Uterus (tissue), 4 donors: ENCODE results near the gene GPR161. TPM values are rescaled to one million over a fixed set of nuclear protein-coding genes. Genes with fewer than 3 reads are reported as not detected.
A peak's percentile ranks its signal among the peaks of the same experiment; 100 is the strongest.
"Not testable (repeated sequence)": the region's sequence is repeated elsewhere in the genome, so short reads cannot be mapped to it uniquely, and the experiment has no call there.

Experiments used
- DNase-seq, 2 donors: peaks; one replicate each; pipeline ENCODE4 v3.0.0-alpha.2; 2019 to 2020
- H3K27ac ChIP-seq, 2 donors: fragments of 200-600 bp; sonication (generic); 1 replicate in 1 of 2; 2 replicates in 1 of 2; pipeline ENCODE4 v1.5.1; 2016 to 2018
- H3K27me3 ChIP-seq, 2 donors: fragments of 200-600 bp; sonication (generic); one replicate each; pipeline ENCODE4 v1.5.1; 2018 to 2019; ENCODE audit warnings: control low read depth in 1 of 2
- H3K36me3 ChIP-seq, 2 donors: fragments of 200-600 bp; sonication (generic); one replicate each; pipeline ENCODE4 v1.5.1; 2019; ENCODE audit warnings: control low read depth in 1 of 2
- H3K4me1 ChIP-seq, 2 donors: fragments of 200-600 bp; sonication (generic); one replicate each; pipeline ENCODE4 v1.5.1; 2018 to 2019; ENCODE audit warnings: control low read depth in 1 of 2
- H3K4me3 ChIP-seq, 2 donors: fragments of 200-600 bp; sonication (generic); 1 replicate in 1 of 2; 2 replicates in 1 of 2; pipeline ENCODE4 v1.5.1; 2018 to 2019; ENCODE audit warnings: mild to moderate bottlenecking in 1 of 2
- H3K9me3 ChIP-seq, 2 donors: fragments of 200-600 bp; sonication (generic); one replicate each; pipeline ENCODE4 v1.5.1; 2019; ENCODE audit warnings: control low read depth in 1 of 2
- CTCF ChIP-seq, 4 experiments: fragments of 200-600 bp in 2 of 4; fragments of 450-650 bp in 2 of 4; sonication (generic) in 2 of 4; IDR thresholded peaks; one replicate each; pipeline ENCODE4 v1.5.1; 2016 to 2019; ENCODE audit warnings: antibody characterized with exemption in 4 of 4, mild to moderate bottlenecking in 2 of 4, moderate library complexity in 1 of 4
- POLR2A ChIP-seq, 2 donors: fragments of 450-650 bp; IDR thresholded peaks; one replicate each; pipeline ENCODE4 v1.6.1; 2016; ENCODE audit warnings: antibody characterized with exemption in 2 of 2, mild to moderate bottlenecking in 1 of 2, moderate library complexity in 1 of 2
- intact Hi-C: fragments of 100-400 bp; cut with DNase I; formaldehyde crosslinking; loops from one replicate; pipeline ENCODE4 v1.15.1; 2023; ENCODE audit warnings: low total_unique reads
- total RNA-seq, 4 donors: library from RNA; depleted of rRNA in 3 of 4; stranded (reverse); fragments of >200 nt in 3 of 4; gene quantifications; one replicate each; pipeline versions ENCODE4 v1.1.0 to v1.2.4, GENCODE V29; 2014 to 2023
- donor health status: DM: yes; HTN: yes; CAD: no.

The GPR161 gene
- 10 to 100 TPM in 3 of 4 donors, 1 to 10 TPM in 1; 9.7 to 45.5 (median 37.6) TPM for total RNA-seq

DNA sequence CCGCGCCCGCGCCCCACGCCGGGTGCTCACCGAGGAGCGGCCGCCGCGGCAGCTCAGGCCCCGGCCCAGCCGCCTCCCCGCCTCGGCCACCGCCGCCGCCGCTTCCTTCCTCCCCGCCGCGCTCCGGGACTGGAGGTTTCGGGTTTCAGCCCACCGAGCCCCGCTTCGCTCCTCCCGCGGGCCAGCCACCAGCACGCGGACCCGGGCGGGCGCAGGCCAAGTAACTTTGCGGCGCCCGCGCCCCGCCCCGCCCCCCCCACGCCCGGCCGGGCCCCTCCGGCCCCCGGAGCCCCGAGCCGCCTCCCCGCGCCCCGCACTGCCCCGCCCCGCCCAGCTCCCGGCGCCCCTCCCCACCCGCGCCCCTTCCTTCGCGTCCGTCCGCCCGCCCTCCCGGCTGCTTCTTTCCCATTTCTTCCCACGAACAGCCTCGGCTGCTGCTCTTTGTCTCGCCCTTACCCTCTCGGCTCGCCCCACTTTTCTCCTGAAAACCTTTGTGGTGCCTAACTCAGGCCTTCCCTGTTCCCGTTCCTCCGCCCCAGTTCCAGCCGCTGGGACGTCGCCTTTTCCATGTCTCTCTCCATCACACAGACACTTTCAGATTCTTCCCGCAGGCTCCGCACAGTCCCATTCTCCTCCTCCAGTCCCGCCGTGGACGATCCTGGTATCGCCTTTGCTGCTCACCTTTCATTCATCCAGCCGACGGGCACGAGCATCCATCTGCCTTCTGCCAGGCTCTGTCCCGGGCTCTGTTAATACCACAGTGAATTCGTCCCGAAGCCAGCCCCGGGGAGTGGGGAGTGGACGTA, at the start of gene GPR161:
GPR161 (minus strand) TSS at position 222 of the 806 bp plus-strand sequence. CDS start 32,080 bp downstream, outside the sequence.
- no peaks in the 10 kb centered on the region for H3K27me3 ChIP-seq
- peak; percentile 70 to 73 for DNase-seq
- intact Hi-C loops, result loop anchor here (10.0 kb wide), 1 partner anchor 52 kb away; no protein-coding TSS in a partner anchor

DNA sequence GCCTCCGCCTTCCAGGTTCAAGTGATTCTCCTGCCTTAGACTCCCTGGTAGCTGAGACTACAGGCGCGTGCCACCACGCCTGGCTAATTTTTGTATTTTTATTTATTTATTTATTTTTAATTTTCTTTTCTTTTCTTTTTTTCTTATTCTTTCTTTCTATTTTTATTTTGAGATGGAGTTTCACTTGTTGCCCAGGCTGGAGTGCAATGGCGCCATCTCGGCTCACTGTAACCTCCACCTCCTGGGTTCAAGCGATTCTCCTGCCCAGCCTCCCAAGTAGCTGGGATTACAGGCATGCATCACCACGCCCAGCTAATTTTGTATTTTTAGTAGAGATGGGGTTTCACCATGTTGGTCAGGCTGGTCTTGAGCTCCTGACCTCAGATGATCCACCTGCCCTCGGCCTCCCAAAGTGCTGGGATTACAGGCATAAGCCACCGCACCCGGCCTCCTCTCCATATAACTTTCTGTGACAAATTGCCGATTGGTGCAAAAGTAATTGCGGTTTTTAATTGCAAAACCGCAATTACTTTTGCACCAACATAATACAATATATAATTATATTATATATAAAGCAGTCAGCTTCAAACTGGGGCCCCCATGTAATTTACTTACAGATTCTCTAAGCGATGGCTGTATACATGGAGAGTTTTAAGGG, 44.5 kb upstream of the GPR161 start:
- H3K9me3 ChIP-seq, H3K27me3 ChIP-seq, H3K4me3 ChIP-seq, H3K4me1 ChIP-seq, DNase-seq, H3K27ac ChIP-seq, intact Hi-C loops, H3K36me3 ChIP-seq: not testable (repeated sequence)

More for the DNA sequence above, at the start of gene GPR161:
- TF ChIP-seq CTCF (IDR thresholded peaks at IDR 0.05), result peak in 1 of 4 experiments; percentile 19
- TF ChIP-seq POLR2A (IDR thresholded peaks at IDR 0.05), result peak in 1 of 2 donors; percentile 36
- Histone ChIP-seq H3K4me3 (peak within 1 kb of the TSS; percentile 82 to 85), H3K9me3 (no peaks in the 10 kb centered on the region), H3K36me3 (no peaks in the 10 kb centered on the region), H3K27ac (peak within 1 kb of the TSS; percentile 89 to 96), H3K4me1 (no peaks in the 10 kb centered on the region)

GRCh38 chr1:168180148-168180524, 43.4 kb upstream of the GPR161 start:
- intact Hi-C loops, result no loop called here
- no peaks in the 10 kb centered on the region for H3K4me1 ChIP-seq
- H3K36me3 ChIP-seq, result no peaks in the 10 kb centered on the region
- H3K4me3 ChIP-seq, result peak overlapping the region; percentile 59 to 86
- TF ChIP-seq POLR2A (IDR thresholded peaks at IDR 0.05) (no peak), CTCF (IDR thresholded peaks at IDR 0.05) (no peak)
- peak overlapping the region; percentile 86 to 88 for H3K27ac ChIP-seq
- DNase-seq, result no peak
- no peaks in the 10 kb centered on the region for H3K9me3 ChIP-seq
- no peaks in the 10 kb centered on the region for H3K27me3 ChIP-seq

- Histone ChIP-seq H3K27ac (peak overlapping the region; percentile 86 to 88), H3K27me3 (no peaks in the 10 kb centered on the region), H3K4me3 (peak overlapping the region; percentile 59 to 86), H3K9me3 (no peaks in the 10 kb centered on the region), H3K36me3 (no peaks in the 10 kb centered on the region), H3K4me1 (no peaks in the 10 kb centered on the region)
- DNase-seq, result no peak
- TF ChIP-seq POLR2A (IDR thresholded peaks at IDR 0.05), result no peak
- TF ChIP-seq CTCF (IDR thresholded peaks at IDR 0.05), result no peak
- intact Hi-C loops, result no loop called here
Measured at GRCh38 chr1:168179438-168180147, 42.9 kb upstream of the GPR161 start.

DNA sequence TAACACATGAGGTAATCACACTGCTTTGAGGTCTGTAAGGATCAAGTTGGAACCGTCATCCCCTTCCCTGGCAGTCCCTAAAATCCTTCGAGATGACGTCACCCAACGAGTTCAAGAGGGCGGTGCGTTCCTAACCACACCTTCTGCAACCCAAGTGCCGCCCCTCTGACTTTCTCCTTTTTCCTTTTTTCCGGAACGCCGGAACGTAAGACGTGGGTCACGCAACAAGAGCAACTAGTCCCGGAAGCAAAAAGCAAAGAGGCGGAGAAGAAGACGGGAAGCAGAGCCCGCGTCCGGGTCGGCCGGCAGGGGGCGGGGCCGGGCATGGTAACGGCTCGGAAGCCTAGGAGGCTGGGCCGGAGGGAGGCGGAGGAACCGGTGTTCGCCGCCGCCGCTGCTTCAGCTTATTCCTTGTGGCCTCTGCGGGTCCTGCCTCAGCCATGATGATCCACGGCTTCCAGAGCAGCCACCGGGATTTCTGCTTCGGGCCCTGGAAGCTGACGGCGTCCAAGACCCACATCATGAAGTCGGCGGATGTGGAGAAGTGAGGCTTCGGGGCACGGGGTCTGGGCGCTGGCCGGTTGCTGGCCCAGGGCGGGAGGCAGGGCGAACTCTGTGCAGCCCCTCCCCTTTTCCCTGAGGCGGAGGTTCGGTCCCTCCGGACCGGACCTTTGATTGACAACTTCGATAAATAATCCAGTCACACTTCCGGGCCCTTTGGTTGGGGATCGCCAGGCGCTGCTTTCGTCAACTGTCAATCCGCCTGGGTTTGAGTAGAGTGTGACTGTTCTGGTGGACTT, 42.1 kb upstream of the GPR161 start, which contains the start of gene TIPRL:
TIPRL (plus strand) TSS at position 325 of the 800 bp plus-strand sequence; CDS start at position 441, 116 bp downstream.
- intact Hi-C loops, result no loop called here
- Histone ChIP-seq H3K4me3 (peak within 1 kb of the TSS; percentile 59 to 86), H3K9me3 (no peaks in the 10 kb centered on the region), H3K27me3 (no peaks in the 10 kb centered on the region), H3K4me1 (no peaks in the 10 kb centered on the region), H3K27ac (peak within 1 kb of the TSS; percentile 86 to 88), H3K36me3 (no peaks in the 10 kb centered on the region)
- TF ChIP-seq CTCF (IDR thresholded peaks at IDR 0.05) (peak; percentile 59 to 88 (median 70)), POLR2A (IDR thresholded peaks at IDR 0.05) (peak; percentile 55 to 86)
- DNase-seq, result peak; percentile 96 to 97
